Measurements from ENCODE around the gene CEBPA. TPM values are rescaled to one million over a fixed set of nuclear protein-coding genes. Genes with fewer than 3 reads are reported as not detected.

The CEBPA gene
- polyA plus RNA-seq, 3 donors = 17.9 to 76.3 (median 47.5) TPM

DNA sequence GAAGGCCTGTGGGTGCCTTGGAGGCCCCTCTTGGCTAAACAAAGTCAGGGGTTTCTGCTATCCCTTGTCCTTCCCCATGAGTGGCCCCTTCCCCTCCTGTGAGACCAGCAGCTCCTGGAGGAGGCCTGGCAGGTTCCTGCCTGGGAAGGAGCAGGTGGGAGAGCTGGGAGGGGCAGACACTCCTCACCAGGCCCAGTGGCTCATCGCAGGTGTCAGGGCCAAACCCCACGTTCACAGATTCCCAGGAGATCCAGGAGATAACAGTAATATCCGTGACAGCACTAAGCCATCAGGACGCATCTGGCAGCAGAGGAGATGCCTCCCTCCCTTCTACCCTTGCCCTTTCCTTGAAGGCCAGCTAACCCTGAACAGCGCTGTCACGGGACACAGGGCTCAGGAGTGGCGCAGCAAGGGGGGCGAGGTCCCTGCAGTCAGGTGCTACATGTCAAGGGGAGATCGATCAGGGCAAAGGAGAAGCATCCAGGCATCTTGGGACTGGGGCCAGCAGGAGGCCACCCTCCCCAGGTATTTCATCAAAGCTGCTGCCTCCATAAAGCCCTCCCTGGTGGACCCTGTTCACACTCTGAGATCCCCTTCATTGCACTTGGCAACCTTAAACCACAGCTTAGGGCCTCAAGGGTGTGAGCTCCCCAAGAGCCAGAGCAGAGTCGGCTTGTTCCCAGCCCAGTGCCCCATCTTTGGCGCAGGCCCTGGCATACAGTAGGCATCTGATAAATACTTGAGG, 4.8 kb downstream of the CEBPA start:
- intact Hi-C loops (cut with micrococcal nuclease) = loop anchor here (5.0 kb wide), 2 partner anchors 35 to 120 kb away; no protein-coding TSS in a partner anchor
- 69% methylated on average over 11 of the region's 11 CpGs for WGBS (ENCODE audit: insufficient coverage)
- H3K27ac Mint-ChIP-seq = peak overlapping the region in 5 of 7 donors; percentile 48 to 86 (median 65)
- H3K4me3 Mint-ChIP-seq = peak overlapping the region; percentile 89 to 95
- peak overlapping the region in 1 of 3 experiments; percentile 90 for H3K4me3 ChIP-seq (replicated peaks in 1 of 3; ENCODE audit: low read depth in 2 of 3, low read length in 3 of 3)
- H3K9ac ChIP-seq (ENCODE audit: insufficient read depth, low read length, poor library complexity, severe bottlenecking) = no peak overlapping the region
- peaks cover 73% of the 10 kb centered on the region for H3K79me2 ChIP-seq (ENCODE audit: insufficient read depth, low read length)
- no peak for DNase-seq
- H3K36me3 ChIP-seq (replicated peaks in 1 of 2; ENCODE audit: control insufficient read depth in 1 of 2, insufficient read depth in 2 of 2, low read length in 2 of 2) = peaks cover 0 to 2% of the 10 kb centered on the region in 2 donors
- H3K4me2 ChIP-seq (replicated peaks; ENCODE audit: extremely low read depth, low read length, poor library complexity, severe bottlenecking) = peak overlapping the region; percentile 85
- TF ChIP-seq, protein P1, sequence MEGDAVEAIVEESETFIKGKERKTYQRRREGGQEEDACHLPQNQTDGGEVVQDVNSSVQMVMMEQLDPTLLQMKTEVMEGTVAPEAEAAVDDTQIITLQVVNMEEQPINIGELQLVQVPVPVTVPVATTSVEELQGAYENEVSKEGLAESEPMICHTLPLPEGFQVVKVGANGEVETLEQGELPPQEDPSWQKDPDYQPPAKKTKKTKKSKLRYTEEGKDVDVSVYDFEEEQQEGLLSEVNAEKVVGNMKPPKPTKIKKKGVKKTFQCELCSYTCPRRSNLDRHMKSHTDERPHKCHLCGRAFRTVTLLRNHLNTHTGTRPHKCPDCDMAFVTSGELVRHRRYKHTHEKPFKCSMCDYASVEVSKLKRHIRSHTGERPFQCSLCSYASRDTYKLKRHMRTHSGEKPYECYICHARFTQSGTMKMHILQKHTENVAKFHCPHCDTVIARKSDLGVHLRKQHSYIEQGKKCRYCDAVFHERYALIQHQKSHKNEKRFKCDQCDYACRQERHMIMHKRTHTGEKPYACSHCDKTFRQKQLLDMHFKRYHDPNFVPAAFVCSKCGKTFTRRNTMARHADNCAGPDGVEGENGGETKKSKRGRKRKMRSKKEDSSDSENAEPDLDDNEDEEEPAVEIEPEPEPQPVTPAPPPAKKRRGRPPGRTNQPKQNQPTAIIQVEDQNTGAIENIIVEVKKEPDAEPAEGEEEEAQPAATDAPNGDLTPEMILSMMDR (IDR thresholded peaks at IDR 0.05) = no peak
- H3K36me3 Mint-ChIP-seq = peaks cover 5 to 17% of the 10 kb centered on the region in 2 donors
- H3K27me3 ChIP-seq (ENCODE audit: control insufficient read depth in 2 of 2, insufficient read depth in 2 of 2, low read length in 2 of 2) = no peaks in the 10 kb centered on the region
- H3K9me3 ChIP-seq (replicated peaks in 1 of 2; ENCODE audit: control insufficient read depth in 1 of 2, insufficient read depth in 1 of 2, low read length in 2 of 2) = no peaks in the 10 kb centered on the region
- no peak overlapping the region for H2AFZ ChIP-seq (ENCODE audit: insufficient read depth, low read depth, low read length, poor library complexity, severe bottlenecking)
- H3K27ac ChIP-seq (ENCODE audit: low read depth in 1 of 2, low read length in 2 of 2) = peak overlapping the region; percentile 73 to 76
- H3K9me3 Mint-ChIP-seq = no peaks in the 10 kb centered on the region
- peaks cover 28% of the 10 kb centered on the region for H4K20me1 ChIP-seq (ENCODE audit: insufficient read depth, low read length)
- H3K4me1 Mint-ChIP-seq = peaks cover 75% of the 10 kb centered on the region
- peaks cover 75 to 77% of the 10 kb centered on the region in 2 donors for H3K4me1 ChIP-seq (ENCODE audit: control insufficient read depth in 1 of 2, insufficient read depth in 2 of 2, low read length in 2 of 2)
- peaks cover 0 to 2% (median 1%) of the 10 kb centered on the region in 3 donors for H3K27me3 Mint-ChIP-seq (ENCODE audit: low read depth in 3 of 3)

DNA sequence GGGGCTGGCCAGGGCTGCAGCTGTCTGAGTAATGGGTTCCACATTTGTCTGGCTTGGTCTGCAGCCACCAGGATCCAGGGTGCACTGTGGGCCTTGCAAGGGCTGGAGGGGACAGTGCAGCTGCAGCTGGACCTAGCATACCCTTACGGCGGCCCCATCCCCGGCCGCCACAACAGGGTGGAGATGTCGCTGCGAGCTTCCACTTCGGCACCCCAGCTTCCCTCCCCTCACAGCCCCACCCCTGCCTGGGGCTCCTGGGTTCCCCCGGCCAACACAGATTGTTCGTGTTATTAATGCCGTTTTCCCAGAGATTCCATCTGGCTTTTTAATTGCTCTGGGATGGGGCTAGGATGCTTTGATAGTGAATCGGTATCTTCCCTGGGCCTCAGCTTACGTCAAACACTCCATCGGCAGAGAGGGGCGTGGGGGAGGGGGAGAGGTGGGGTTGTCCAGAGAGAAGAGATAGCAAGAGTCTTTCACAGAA, 5.8 kb downstream of the CEBPA start:
- peaks cover 0 to 2% of the 10 kb centered on the region in 2 donors for H3K36me3 ChIP-seq (replicated peaks in 1 of 2; ENCODE audit: control insufficient read depth in 1 of 2, insufficient read depth in 2 of 2, low read length in 2 of 2)
- H3K27me3 ChIP-seq (ENCODE audit: control insufficient read depth in 2 of 2, insufficient read depth in 2 of 2, low read length in 2 of 2) = no peaks in the 10 kb centered on the region

More for the DNA sequence above, 5.8 kb downstream of the CEBPA start:
- Histone ChIP-seq H3K9me3 (replicated peaks in 1 of 2; ENCODE audit: control insufficient read depth in 1 of 2, insufficient read depth in 1 of 2, low read length in 2 of 2) (no peaks in the 10 kb centered on the region), H3K4me1 (ENCODE audit: control insufficient read depth in 1 of 2, insufficient read depth in 2 of 2, low read length in 2 of 2) (peaks cover 85 to 87% of the 10 kb centered on the region in 2 donors), H3K4me3 (replicated peaks in 1 of 3; ENCODE audit: low read depth in 2 of 3, low read length in 3 of 3) (peak overlapping the region in 1 of 3 experiments; percentile 39), H3K4me2 (replicated peaks; ENCODE audit: extremely low read depth, low read length, poor library complexity, severe bottlenecking) (peak overlapping the region; percentile 38), H3K9ac (ENCODE audit: insufficient read depth, low read length, poor library complexity, severe bottlenecking) (no peak overlapping the region), H3K79me2 (ENCODE audit: insufficient read depth, low read length) (peaks cover 69% of the 10 kb centered on the region), H2AFZ (ENCODE audit: insufficient read depth, low read depth, low read length, poor library complexity, severe bottlenecking) (no peak overlapping the region), H3K27ac (ENCODE audit: low read depth in 1 of 2, low read length in 2 of 2) (peak overlapping the region; percentile 19 to 36), H4K20me1 (ENCODE audit: insufficient read depth, low read length) (peaks cover 28% of the 10 kb centered on the region)
- no peak overlapping the region for H3K4me3 Mint-ChIP-seq
- intact Hi-C loops (cut with micrococcal nuclease) = loop anchor here (5.0 kb wide), 2 partner anchors 34 to 119 kb away; no protein-coding TSS in a partner anchor
- no peaks in the 10 kb centered on the region for H3K9me3 Mint-ChIP-seq
- H3K4me1 Mint-ChIP-seq = peaks cover 85% of the 10 kb centered on the region
- H3K36me3 Mint-ChIP-seq = peaks cover 5 to 17% of the 10 kb centered on the region in 2 donors
- 83% methylated on average over 1 of the region's 14 CpGs for WGBS (ENCODE audit: insufficient coverage)
- TF ChIP-seq, protein P1 (IDR thresholded peaks at IDR 0.05) = no peak
- H3K27me3 Mint-ChIP-seq (ENCODE audit: low read depth in 3 of 3) = peaks cover 0 to 2% (median 1%) of the 10 kb centered on the region in 3 donors
- no peak for DNase-seq
- H3K27ac Mint-ChIP-seq = peak overlapping the region; percentile 20 to 81 (median 63)
